HG02943 (cell line): Measurements from ENCODE around the gene WEE1.
A peak's percentile ranks its signal among the peaks of the same experiment; 100 is the strongest.
"Not testable (repeated sequence)": the region's sequence is repeated elsewhere in the genome, so short reads cannot be mapped to it uniquely, and the experiment has no call there.

Experiments used
- ATAC-seq: cut with Tn5 transposase; IDR thresholded peaks from one replicate; pipeline ENCODE4 v1.9.1; 2021; ENCODE audit warnings: mild to moderate bottlenecking, low read depth, moderate library complexity; ENCODE audit not compliant: unreplicated experiment

Gene WEE1

GRCh38 chr11:9573052-9573774 is at the start of gene WEE1:
WEE1 (plus strand) TSS chr11:9573670; CDS start chr11:9573934, 264 bp downstream.
- peak; percentile 87 for ATAC-seq

- no peak for ATAC-seq
These were observed 49.5 kb upstream of the WEE1 start for GRCh38 chr11:9524001-9524400.

- no peak for ATAC-seq
These were observed 48.4 kb upstream of the WEE1 start for GRCh38 chr11:9525116-9525515.

- ATAC-seq, result no peak
These were observed 45.9 kb upstream of the WEE1 start for GRCh38 chr11:9527481-9528135.

GRCh38 chr11:9528136-9528501 is 45.4 kb upstream of the WEE1 start:
- no peak for ATAC-seq

- no peak for ATAC-seq
These were observed 44.7 kb upstream of the WEE1 start for GRCh38 chr11:9528573-9529333.

GRCh38 chr11:9529334-9529650 is 44.2 kb upstream of the WEE1 start:
- no peak for ATAC-seq

GRCh38 chr11:9530020-9530621 is 43.3 kb upstream of the WEE1 start:
- no peak for ATAC-seq

GRCh38 chr11:9530901-9531625 is 42.4 kb upstream of the WEE1 start:
- no peak for ATAC-seq

GRCh38 chr11:9533058-9533457 is 40.4 kb upstream of the WEE1 start:
- no peak for ATAC-seq

- no peak for ATAC-seq
These were observed 39.6 kb upstream of the WEE1 start for GRCh38 chr11:9533736-9534473.

GRCh38 chr11:9535189-9535781 is 38.2 kb upstream of the WEE1 start:
- ATAC-seq, result no peak

- no peak for ATAC-seq
These were observed 34.9 kb upstream of the WEE1 start for GRCh38 chr11:9538548-9538947.

GRCh38 chr11:9549216-9549615 is 24.3 kb upstream of the WEE1 start:
- not testable (repeated sequence) for ATAC-seq

GRCh38 chr11:9550191-9550628 is 23.3 kb upstream of the WEE1 start:
- no peak for ATAC-seq

GRCh38 chr11:9561279-9561982 is 12.0 kb upstream of the WEE1 start:
- no peak for ATAC-seq

- no peak for ATAC-seq
These were observed 10.8 kb upstream of the WEE1 start for GRCh38 chr11:9562716-9563115.

- no peak for ATAC-seq
These were observed 10.2 kb upstream of the WEE1 start for GRCh38 chr11:9563196-9563730.
